Loucy (cell line): ENCODE measurements around the gene BEND5.
A peak's percentile ranks its signal among the peaks of the same experiment; 100 is the strongest.

ENCODE experiments used
- H2AFZ ChIP-seq: fragments of 200-600 bp; sonication (generic); 2 replicates; pipeline ENCODE4 v1.6.0; 2016; ENCODE audit warnings: antibody characterized with exemption, mild to moderate bottlenecking, low read length, moderate library complexity
- H3F3A ChIP-seq: fragments of 200-600 bp; 2 replicates; pipeline ENCODE4 v1.6.0; 2016; ENCODE audit warnings: antibody characterized with exemption, low read depth, mild to moderate bottlenecking
- H3K27me3 ChIP-seq: fragments of 200-600 bp; sonication (generic); 2 replicates; pipeline ENCODE4 v1.6.1; 2014; ENCODE audit warnings: low read length, mild to moderate bottlenecking; ENCODE audit not compliant: insufficient read depth, poor library complexity, severe bottlenecking
- H3K36me3 ChIP-seq: fragments of 200-600 bp; sonication (generic); 2 replicates; pipeline ENCODE4 v1.6.1; 2016; ENCODE audit warnings: low read length; ENCODE audit not compliant: insufficient read depth
- H3K4me1 ChIP-seq: fragments of 200-600 bp; sonication (generic); 2 replicates; pipeline ENCODE4 v1.5.1; 2014; ENCODE audit warnings: low read length, mild to moderate bottlenecking; ENCODE audit not compliant: insufficient read depth, poor library complexity, severe bottlenecking
- H3K4me2 ChIP-seq: fragments of 200-600 bp; sonication (generic); 2 replicates; pipeline ENCODE4 v1.6.0; 2014; ENCODE audit warnings: antibody characterized with exemption, low read length, low read depth, mild to moderate bottlenecking; ENCODE audit not compliant: poor library complexity, severe bottlenecking
- H3K4me3 ChIP-seq: fragments of 200-600 bp; sonication (generic); 2 replicates; pipeline ENCODE4 v1.5.1; 2014; ENCODE audit warnings: low read length, mild to moderate bottlenecking, mixed read lengths; ENCODE audit not compliant: poor library complexity, severe bottlenecking
- H3K79me2 ChIP-seq: fragments of 200-600 bp; sonication (generic); 2 replicates; pipeline ENCODE4 v1.6.1; 2014; ENCODE audit warnings: low read length; ENCODE audit not compliant: insufficient read depth
- H3K9ac ChIP-seq: fragments of 200-600 bp; sonication (generic); 2 replicates; pipeline ENCODE4 v1.6.0; 2014; ENCODE audit warnings: mild to moderate bottlenecking, low read depth, low read length, moderate library complexity; ENCODE audit not compliant: poor library complexity, severe bottlenecking
- H3K9me2 ChIP-seq: fragments of 200-600 bp; sonication (generic); replicated peaks from 2 replicates; pipeline ENCODE4 v1.6.1; 2016; ENCODE audit warnings: low read depth, low read length, mixed read lengths
- H3K9me3 ChIP-seq: fragments of 200-600 bp; sonication (generic); 2 replicates; pipeline ENCODE4 v1.6.1; 2014; ENCODE audit warnings: mild to moderate bottlenecking, antibody characterized with exemption, low read length, low read depth; ENCODE audit not compliant: insufficient read depth
- H4K20me1 ChIP-seq: fragments of 200-600 bp; sonication (generic); 2 replicates; pipeline ENCODE4 v1.6.0; 2014; ENCODE audit warnings: antibody characterized with exemption, low read length, mild to moderate bottlenecking; ENCODE audit not compliant: insufficient read depth, poor library complexity, severe bottlenecking
- EZH2phosphoT487 ChIP-seq: fragments of 200-600 bp; IDR thresholded peaks from 2 replicates; pipeline ENCODE4 v1.6.1; 2018; ENCODE audit warnings: antibody characterized with exemption, mild to moderate bottlenecking, moderate library complexity, borderline replicate concordance
- TF ChIP-seq, protein P1 (sequence below): fragments of 200-600 bp; sonication (generic); conservative IDR thresholded peaks from 2 replicates; pipeline ENCODE4 v1.5.1; 2014; ENCODE audit warnings: mild to moderate bottlenecking, antibody characterized with exemption, low read length

The BEND5 gene

DNA sequence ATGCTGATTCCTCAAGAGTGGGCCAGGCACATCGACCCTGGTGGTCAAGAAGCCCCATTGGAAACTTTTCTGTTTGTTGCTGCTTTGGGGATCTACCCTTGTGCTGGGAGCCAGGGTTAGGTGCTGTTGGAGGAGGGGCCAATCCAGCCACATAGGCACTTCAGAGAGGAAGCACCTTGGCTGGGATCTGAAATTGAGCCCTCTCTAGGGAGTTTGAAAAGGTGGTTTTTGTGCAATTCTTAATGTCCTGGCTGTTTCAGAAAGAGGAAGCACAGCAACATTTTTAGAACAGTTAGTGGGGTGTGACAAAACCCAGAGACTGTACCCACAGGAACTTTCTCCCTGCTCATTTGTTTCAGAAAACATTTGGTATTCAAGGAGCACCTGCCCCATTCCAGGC is 17.2 kb upstream of the BEND5 start:
- H3K4me2 ChIP-seq = peak overlapping the region; percentile 49
- H3K36me3 ChIP-seq = no peaks in the 10 kb centered on the region
- H3K9me2 ChIP-seq = no peaks in the 10 kb centered on the region
- H3K79me2 ChIP-seq = no peaks in the 10 kb centered on the region
- H3K4me1 ChIP-seq = peaks cover 21% of the 10 kb centered on the region
- H3K9me3 ChIP-seq = no peaks in the 10 kb centered on the region
- no peaks in the 10 kb centered on the region for H3F3A ChIP-seq
- no peaks in the 10 kb centered on the region for H4K20me1 ChIP-seq
- peak overlapping the region; percentile 36 for H3K9ac ChIP-seq
- H2AFZ ChIP-seq = 0 out of 2 replicates have a peak overlapping the region, but pooled peaks have one; percentile 16
- H3K27me3 ChIP-seq = no peaks in the 10 kb centered on the region
- TF ChIP-seq, protein P1, sequence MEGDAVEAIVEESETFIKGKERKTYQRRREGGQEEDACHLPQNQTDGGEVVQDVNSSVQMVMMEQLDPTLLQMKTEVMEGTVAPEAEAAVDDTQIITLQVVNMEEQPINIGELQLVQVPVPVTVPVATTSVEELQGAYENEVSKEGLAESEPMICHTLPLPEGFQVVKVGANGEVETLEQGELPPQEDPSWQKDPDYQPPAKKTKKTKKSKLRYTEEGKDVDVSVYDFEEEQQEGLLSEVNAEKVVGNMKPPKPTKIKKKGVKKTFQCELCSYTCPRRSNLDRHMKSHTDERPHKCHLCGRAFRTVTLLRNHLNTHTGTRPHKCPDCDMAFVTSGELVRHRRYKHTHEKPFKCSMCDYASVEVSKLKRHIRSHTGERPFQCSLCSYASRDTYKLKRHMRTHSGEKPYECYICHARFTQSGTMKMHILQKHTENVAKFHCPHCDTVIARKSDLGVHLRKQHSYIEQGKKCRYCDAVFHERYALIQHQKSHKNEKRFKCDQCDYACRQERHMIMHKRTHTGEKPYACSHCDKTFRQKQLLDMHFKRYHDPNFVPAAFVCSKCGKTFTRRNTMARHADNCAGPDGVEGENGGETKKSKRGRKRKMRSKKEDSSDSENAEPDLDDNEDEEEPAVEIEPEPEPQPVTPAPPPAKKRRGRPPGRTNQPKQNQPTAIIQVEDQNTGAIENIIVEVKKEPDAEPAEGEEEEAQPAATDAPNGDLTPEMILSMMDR = no peak
- TF ChIP-seq EZH2phosphoT487 = no peak
- no peak overlapping the region for H3K4me3 ChIP-seq

- Histone ChIP-seq H3K27me3 (no peaks in the 10 kb centered on the region), H3K4me2 (peak overlapping the region; percentile 49), H2AFZ (no peak overlapping the region), H3K4me3 (no peak overlapping the region), H3K9ac (no peak overlapping the region), H3K4me1 (peaks cover 21% of the 10 kb centered on the region), H3K9me3 (no peaks in the 10 kb centered on the region), H3K9me2 (no peaks in the 10 kb centered on the region), H4K20me1 (no peaks in the 10 kb centered on the region), H3F3A (no peaks in the 10 kb centered on the region), H3K79me2 (no peaks in the 10 kb centered on the region), H3K36me3 (no peaks in the 10 kb centered on the region)
- TF ChIP-seq EZH2phosphoT487 = no peak
- TF ChIP-seq, protein P1 = no peak
These were observed 16.3 kb upstream of the BEND5 start for GRCh38 chr1:48792961-48793360.

GRCh38 chr1:48790397-48790796 is 13.7 kb upstream of the BEND5 start:
- TF ChIP-seq, protein P1 = no peak
- TF ChIP-seq EZH2phosphoT487 = no peak

More at GRCh38 chr1:48790397-48790796, 13.7 kb upstream of the BEND5 start:
- Histone ChIP-seq H2AFZ (0 out of 2 replicates have a peak overlapping the region, but pooled peaks have one; percentile 68), H3K9ac (no peak overlapping the region), H3K27me3 (no peaks in the 10 kb centered on the region), H3K9me3 (no peaks in the 10 kb centered on the region), H4K20me1 (no peaks in the 10 kb centered on the region), H3K36me3 (no peaks in the 10 kb centered on the region), H3K79me2 (no peaks in the 10 kb centered on the region), H3F3A (no peaks in the 10 kb centered on the region), H3K4me1 (peaks cover 21% of the 10 kb centered on the region), H3K4me3 (no peak overlapping the region), H3K4me2 (no peak overlapping the region), H3K9me2 (no peaks in the 10 kb centered on the region)
